ENCODE data around the gene BAIAP2L1. TPM values are rescaled to one million over a fixed set of nuclear protein-coding genes. Genes with fewer than 3 reads are reported as not detected.

BAIAP2L1 gene
- total RNA-seq, 1 donor from 2014 or later = 21.6 TPM

DNA sequence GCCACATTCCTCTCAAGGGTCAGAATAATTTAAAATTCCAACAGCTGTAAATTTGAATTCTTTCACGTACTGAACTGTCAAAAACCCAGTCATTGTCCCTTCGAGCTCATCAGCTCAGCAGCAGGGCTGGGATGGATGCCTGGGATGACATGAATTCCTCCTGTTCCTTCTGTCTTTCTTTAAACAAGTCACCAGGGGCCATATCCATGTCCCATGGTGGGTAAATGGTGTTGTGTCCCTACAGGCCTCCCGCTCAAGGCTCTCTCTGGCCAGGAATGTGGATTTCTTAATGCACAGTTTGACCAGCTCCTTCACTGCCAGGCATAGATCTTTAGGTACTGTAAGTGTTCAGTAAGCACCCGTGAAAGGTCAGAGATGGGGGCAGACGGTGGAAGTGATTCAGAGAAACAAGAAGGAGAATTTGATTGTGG lies 135.0 kb downstream of the BAIAP2L1 start:
- no peak overlapping the region for H2AFZ ChIP-seq (ENCODE audit: low read depth, low read length)
- Mint-ChIP-seq H3K4me3 (ENCODE audit: unreplicated experiment) (no peak overlapping the region), H3K27ac (ENCODE audit: unreplicated experiment) (peak overlapping the region; percentile 92), H3K36me3 (ENCODE audit: low read depth, unreplicated experiment) (no peaks in the 10 kb centered on the region), H3K4me1 (ENCODE audit: low read depth, unreplicated experiment) (peaks cover 6% of the 10 kb centered on the region), H3K9me3 (ENCODE audit: unreplicated experiment) (peaks cover 1% of the 10 kb centered on the region), H3K27me3 (ENCODE audit: low read depth, unreplicated experiment) (no peaks in the 10 kb centered on the region)
- peak; percentile 52 for DNase-seq (ENCODE audit: low read depth)
- H3K9ac ChIP-seq (ENCODE audit: low read length) = peak overlapping the region; percentile 9
- peak overlapping the region; percentile 48 for H3K27ac ChIP-seq (ENCODE audit: low read depth, low read length)
- no peaks in the 10 kb centered on the region for H3K36me3 ChIP-seq (ENCODE audit: insufficient read depth, low read length)
- no peaks in the 10 kb centered on the region for H4K20me1 ChIP-seq (ENCODE audit: insufficient read depth, low read length)
- H3K79me2 ChIP-seq (ENCODE audit: insufficient read depth, low read length) = no peaks in the 10 kb centered on the region
- peaks cover 6% of the 10 kb centered on the region for H3K4me1 ChIP-seq (ENCODE audit: insufficient read depth, low read length)
- H3K9me3 ChIP-seq (ENCODE audit: insufficient read depth, low read depth, low read length) = peaks cover 3% of the 10 kb centered on the region
- FAIRE-seq = no peak
- peak overlapping the region; percentile 56 for H3K4me2 ChIP-seq (ENCODE audit: low read length)
- no peaks in the 10 kb centered on the region for H3K27me3 ChIP-seq (ENCODE audit: insufficient read depth, low read length)
- no peak for TF ChIP-seq EZH2 (IDR thresholded peaks at IDR 0.05; ENCODE audit: insufficient read depth, low read length)
- TF ChIP-seq, protein P1, sequence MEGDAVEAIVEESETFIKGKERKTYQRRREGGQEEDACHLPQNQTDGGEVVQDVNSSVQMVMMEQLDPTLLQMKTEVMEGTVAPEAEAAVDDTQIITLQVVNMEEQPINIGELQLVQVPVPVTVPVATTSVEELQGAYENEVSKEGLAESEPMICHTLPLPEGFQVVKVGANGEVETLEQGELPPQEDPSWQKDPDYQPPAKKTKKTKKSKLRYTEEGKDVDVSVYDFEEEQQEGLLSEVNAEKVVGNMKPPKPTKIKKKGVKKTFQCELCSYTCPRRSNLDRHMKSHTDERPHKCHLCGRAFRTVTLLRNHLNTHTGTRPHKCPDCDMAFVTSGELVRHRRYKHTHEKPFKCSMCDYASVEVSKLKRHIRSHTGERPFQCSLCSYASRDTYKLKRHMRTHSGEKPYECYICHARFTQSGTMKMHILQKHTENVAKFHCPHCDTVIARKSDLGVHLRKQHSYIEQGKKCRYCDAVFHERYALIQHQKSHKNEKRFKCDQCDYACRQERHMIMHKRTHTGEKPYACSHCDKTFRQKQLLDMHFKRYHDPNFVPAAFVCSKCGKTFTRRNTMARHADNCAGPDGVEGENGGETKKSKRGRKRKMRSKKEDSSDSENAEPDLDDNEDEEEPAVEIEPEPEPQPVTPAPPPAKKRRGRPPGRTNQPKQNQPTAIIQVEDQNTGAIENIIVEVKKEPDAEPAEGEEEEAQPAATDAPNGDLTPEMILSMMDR (IDR thresholded peaks at IDR 0.05; ENCODE audit: insufficient read depth, low read depth, low read length) = no peak
- H3K4me3 ChIP-seq (ENCODE audit: insufficient read depth, low read depth, low read length) = no peak overlapping the region

GRCh38 chr7:98257701-98258100 lies 143.2 kb downstream of the BAIAP2L1 start:
- Histone ChIP-seq H3K27ac (ENCODE audit: low read depth, low read length) (no peak overlapping the region), H2AFZ (ENCODE audit: low read depth, low read length) (no peak overlapping the region), H3K9ac (ENCODE audit: low read length) (no peak overlapping the region), H3K4me2 (ENCODE audit: low read length) (no peak overlapping the region), H3K4me1 (ENCODE audit: insufficient read depth, low read length) (no peaks in the 10 kb centered on the region), H3K79me2 (ENCODE audit: insufficient read depth, low read length) (peaks cover 14% of the 10 kb centered on the region), H3K4me3 (ENCODE audit: insufficient read depth, low read depth, low read length) (no peak overlapping the region), H3K27me3 (ENCODE audit: insufficient read depth, low read length) (no peaks in the 10 kb centered on the region), H3K36me3 (ENCODE audit: insufficient read depth, low read length) (no peaks in the 10 kb centered on the region), H3K9me3 (ENCODE audit: insufficient read depth, low read depth, low read length) (no peaks in the 10 kb centered on the region), H4K20me1 (ENCODE audit: insufficient read depth, low read length) (no peaks in the 10 kb centered on the region)
- Mint-ChIP-seq H3K27me3 (ENCODE audit: low read depth, unreplicated experiment) (peaks cover 1% of the 10 kb centered on the region), H3K27ac (ENCODE audit: unreplicated experiment) (no peak overlapping the region), H3K4me1 (ENCODE audit: low read depth, unreplicated experiment) (peaks cover 5% of the 10 kb centered on the region), H3K9me3 (ENCODE audit: unreplicated experiment) (no peaks in the 10 kb centered on the region), H3K36me3 (ENCODE audit: low read depth, unreplicated experiment) (peaks cover 6% of the 10 kb centered on the region), H3K4me3 (ENCODE audit: unreplicated experiment) (no peak overlapping the region)
- FAIRE-seq = no peak
- no peak for TF ChIP-seq EZH2 (IDR thresholded peaks at IDR 0.05; ENCODE audit: insufficient read depth, low read length)
- TF ChIP-seq, protein P1 (IDR thresholded peaks at IDR 0.05; ENCODE audit: insufficient read depth, low read depth, low read length) = no peak
- no peak for DNase-seq (ENCODE audit: low read depth)

GRCh38 chr7:98256431-98256830 lies 144.5 kb downstream of the BAIAP2L1 start:
- Histone ChIP-seq H3K9ac (ENCODE audit: low read length) (no peak overlapping the region), H3K4me2 (ENCODE audit: low read length) (no peak overlapping the region), H3K4me1 (ENCODE audit: insufficient read depth, low read length) (peaks cover 2% of the 10 kb centered on the region), H4K20me1 (ENCODE audit: insufficient read depth, low read length) (no peaks in the 10 kb centered on the region), H3K4me3 (ENCODE audit: insufficient read depth, low read depth, low read length) (no peak overlapping the region), H3K79me2 (ENCODE audit: insufficient read depth, low read length) (peaks cover 26% of the 10 kb centered on the region), H3K27ac (ENCODE audit: low read depth, low read length) (no peak overlapping the region), H3K36me3 (ENCODE audit: insufficient read depth, low read length) (no peaks in the 10 kb centered on the region), H3K27me3 (ENCODE audit: insufficient read depth, low read length) (no peaks in the 10 kb centered on the region), H3K9me3 (ENCODE audit: insufficient read depth, low read depth, low read length) (no peaks in the 10 kb centered on the region), H2AFZ (ENCODE audit: low read depth, low read length) (no peak overlapping the region)
- no peak overlapping the region for H3K27ac Mint-ChIP-seq (ENCODE audit: unreplicated experiment)
- DNase-seq (ENCODE audit: low read depth) (no peak), FAIRE-seq (no peak)
- H3K4me1 Mint-ChIP-seq (ENCODE audit: low read depth, unreplicated experiment) = peaks cover 5% of the 10 kb centered on the region
- no peak overlapping the region for H3K4me3 Mint-ChIP-seq (ENCODE audit: unreplicated experiment)
- peaks cover 6% of the 10 kb centered on the region for H3K36me3 Mint-ChIP-seq (ENCODE audit: low read depth, unreplicated experiment)
- peaks cover 2% of the 10 kb centered on the region for H3K27me3 Mint-ChIP-seq (ENCODE audit: low read depth, unreplicated experiment)
- no peaks in the 10 kb centered on the region for H3K9me3 Mint-ChIP-seq (ENCODE audit: unreplicated experiment)
- TF ChIP-seq EZH2 (IDR thresholded peaks at IDR 0.05; ENCODE audit: insufficient read depth, low read length) = no peak
- TF ChIP-seq, protein P1 (IDR thresholded peaks at IDR 0.05; ENCODE audit: insufficient read depth, low read depth, low read length) = no peak
